ENCODE results near the gene C1orf53.

Gene C1orf53

GRCh38 chr1:197890936-197891335 is 11.5 kb upstream of the C1orf53 start:
- TF ChIP-seq POLR2A (IDR thresholded peaks at IDR 0.05; ENCODE audit: extremely low read depth, insufficient read length) (no peak), MYC (IDR thresholded peaks at IDR 0.05; ENCODE audit: low read depth, low read length) (no peak), CTCF (IDR thresholded peaks at IDR 0.05; ENCODE audit: low read depth, low read length) (no peak)
- TF ChIP-seq, protein P1, sequence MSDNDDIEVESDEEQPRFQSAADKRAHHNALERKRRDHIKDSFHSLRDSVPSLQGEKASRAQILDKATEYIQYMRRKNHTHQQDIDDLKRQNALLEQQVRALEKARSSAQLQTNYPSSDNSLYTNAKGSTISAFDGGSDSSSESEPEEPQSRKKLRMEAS (IDR thresholded peaks at IDR 0.05; ENCODE audit: low read depth, low read length): no peak
- H3K4me3 ChIP-seq (ENCODE audit: low read depth, low read length): no peak overlapping the region
- DNase-seq (ENCODE audit: low read depth): no peak

GRCh38 chr1:197892684-197893083 is 9.7 kb upstream of the C1orf53 start:
- TF ChIP-seq POLR2A (IDR thresholded peaks at IDR 0.05; ENCODE audit: extremely low read depth, insufficient read length) (no peak), CTCF (IDR thresholded peaks at IDR 0.05; ENCODE audit: low read depth, low read length) (no peak), MYC (IDR thresholded peaks at IDR 0.05; ENCODE audit: low read depth, low read length) (no peak)
- TF ChIP-seq, protein P1 (IDR thresholded peaks at IDR 0.05; ENCODE audit: low read depth, low read length): no peak
- H3K4me3 ChIP-seq (ENCODE audit: low read depth, low read length): no peak overlapping the region
- no peak for DNase-seq (ENCODE audit: low read depth)

DNA sequence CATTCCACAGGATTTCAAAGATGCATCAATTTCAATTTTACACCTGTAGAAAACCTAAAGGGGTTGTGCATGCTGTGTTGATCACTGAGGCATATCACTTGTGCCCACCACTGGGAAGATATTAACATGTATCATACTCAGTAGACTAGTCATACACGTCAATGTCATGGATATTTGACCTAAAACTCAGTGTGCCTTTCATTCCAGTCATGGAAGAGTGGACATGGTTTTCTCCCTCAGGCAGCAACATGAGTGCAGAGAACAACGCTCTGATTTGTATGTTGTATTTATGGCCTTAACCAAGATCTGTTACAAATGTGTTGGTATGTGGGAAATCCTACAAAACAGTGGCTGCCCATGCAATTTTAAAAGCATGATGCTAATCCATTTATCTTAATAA is 6.1 kb upstream of the C1orf53 start:
- no peak overlapping the region for H3K4me3 ChIP-seq (ENCODE audit: low read depth, low read length)
- TF ChIP-seq POLR2A (IDR thresholded peaks at IDR 0.05; ENCODE audit: extremely low read depth, insufficient read length): no peak
- TF ChIP-seq, protein P1 (IDR thresholded peaks at IDR 0.05; ENCODE audit: low read depth, low read length): no peak
- no peak for TF ChIP-seq MYC (IDR thresholded peaks at IDR 0.05; ENCODE audit: low read depth, low read length)
- no peak for TF ChIP-seq CTCF (IDR thresholded peaks at IDR 0.05; ENCODE audit: low read depth, low read length)
- no peak for DNase-seq (ENCODE audit: low read depth)

DNA sequence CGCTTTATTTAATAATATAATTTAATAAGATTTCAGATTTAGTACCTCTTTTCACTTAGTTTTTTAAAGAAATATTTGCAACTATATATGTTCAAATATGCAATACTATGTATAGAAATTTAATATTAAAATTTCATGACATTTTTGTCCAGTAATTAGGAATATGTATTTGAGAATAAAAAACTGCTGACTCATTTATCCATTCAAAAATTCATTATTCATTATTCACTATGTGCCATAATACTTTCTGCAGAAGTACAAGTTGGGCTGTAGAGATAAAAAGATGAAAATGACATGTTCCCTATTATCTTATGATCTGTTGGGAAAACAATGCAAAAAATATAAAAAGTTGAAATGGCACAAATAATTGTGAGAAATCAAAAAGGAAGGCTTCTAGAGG is 3.4 kb upstream of the C1orf53 start:
- DNase-seq (ENCODE audit: low read depth): no peak
- TF ChIP-seq CTCF (IDR thresholded peaks at IDR 0.05; ENCODE audit: low read depth, low read length): no peak
- no peak for TF ChIP-seq MYC (IDR thresholded peaks at IDR 0.05; ENCODE audit: low read depth, low read length)
- TF ChIP-seq, protein P1 (IDR thresholded peaks at IDR 0.05; ENCODE audit: low read depth, low read length): no peak
- no peak for TF ChIP-seq POLR2A (IDR thresholded peaks at IDR 0.05; ENCODE audit: extremely low read depth, insufficient read length)

DNA sequence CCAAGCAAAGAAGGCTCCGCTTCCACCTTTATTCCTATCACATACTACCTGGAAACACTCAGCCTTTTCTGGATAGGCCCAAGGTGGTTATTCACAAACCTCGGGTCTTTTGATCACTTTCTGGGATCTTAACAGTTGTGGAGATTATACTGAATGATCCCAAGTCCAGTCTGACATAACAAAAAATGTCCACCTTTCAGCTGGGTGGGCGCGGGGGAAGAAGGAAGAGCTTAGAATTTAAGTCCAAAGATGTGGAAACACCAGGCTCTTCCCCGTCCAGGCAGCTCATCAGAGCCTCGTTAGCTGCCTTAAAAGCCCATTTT is 338 bp upstream of the C1orf53 start:
- no peak for TF ChIP-seq CTCF (IDR thresholded peaks at IDR 0.05; ENCODE audit: low read depth, low read length)
- no peak for TF ChIP-seq MYC (IDR thresholded peaks at IDR 0.05; ENCODE audit: low read depth, low read length)
- TF ChIP-seq, protein P1 (IDR thresholded peaks at IDR 0.05; ENCODE audit: low read depth, low read length): no peak
- no peak for TF ChIP-seq POLR2A (IDR thresholded peaks at IDR 0.05; ENCODE audit: extremely low read depth, insufficient read length)
- H3K4me3 ChIP-seq (ENCODE audit: low read depth, low read length): peak overlapping the region; percentile 65
- DNase-seq (ENCODE audit: low read depth): no peak

More for the DNA sequence above, 3.4 kb upstream of the C1orf53 start:
- no peak overlapping the region for H3K4me3 ChIP-seq (ENCODE audit: low read depth, low read length)

- DNase-seq (ENCODE audit: low read depth): no peak
- peak overlapping the region; percentile 65 for H3K4me3 ChIP-seq (ENCODE audit: low read depth, low read length)
- TF ChIP-seq MYC (IDR thresholded peaks at IDR 0.05; ENCODE audit: low read depth, low read length) (no peak), POLR2A (IDR thresholded peaks at IDR 0.05; ENCODE audit: extremely low read depth, insufficient read length) (no peak)
These were observed 725 bp downstream of the C1orf53 start for GRCh38 chr1:197903196-197903514.
